GM12801 (cell line): ENCODE results near the gene UBE2H.

Experiments used
- CTCF ChIP-seq: IDR thresholded peaks from one replicate; pipeline ENCODE4 v1.5.1; 2011; ENCODE audit warnings: control low read depth; ENCODE audit not compliant: insufficient read length; ENCODE audit errors: extremely low read depth

The UBE2H gene

DNA sequence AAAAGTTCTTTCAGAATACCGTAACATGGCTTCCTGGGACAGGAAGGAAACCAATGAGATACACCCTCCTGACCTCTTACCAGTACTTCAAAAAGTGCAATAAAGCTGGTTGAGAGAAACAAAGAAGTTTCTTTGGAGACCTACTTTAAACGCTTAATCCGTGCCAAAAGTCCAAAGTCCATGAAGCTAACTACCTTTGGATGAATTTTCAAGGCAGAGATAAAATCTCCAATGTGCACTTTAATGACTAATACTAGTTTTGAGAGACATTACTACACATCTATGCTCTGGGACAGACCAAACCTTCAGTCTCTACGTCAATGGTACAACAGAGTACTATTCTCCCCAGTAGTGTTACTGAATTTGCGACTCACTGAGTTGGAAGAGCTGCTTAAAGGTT is 46.1 kb downstream of the UBE2H start:
- no peak for TF ChIP-seq CTCF

- TF ChIP-seq CTCF: no peak
These were observed 48.8 kb downstream of the UBE2H start for GRCh38 chr7:129903935-129904334.

DNA sequence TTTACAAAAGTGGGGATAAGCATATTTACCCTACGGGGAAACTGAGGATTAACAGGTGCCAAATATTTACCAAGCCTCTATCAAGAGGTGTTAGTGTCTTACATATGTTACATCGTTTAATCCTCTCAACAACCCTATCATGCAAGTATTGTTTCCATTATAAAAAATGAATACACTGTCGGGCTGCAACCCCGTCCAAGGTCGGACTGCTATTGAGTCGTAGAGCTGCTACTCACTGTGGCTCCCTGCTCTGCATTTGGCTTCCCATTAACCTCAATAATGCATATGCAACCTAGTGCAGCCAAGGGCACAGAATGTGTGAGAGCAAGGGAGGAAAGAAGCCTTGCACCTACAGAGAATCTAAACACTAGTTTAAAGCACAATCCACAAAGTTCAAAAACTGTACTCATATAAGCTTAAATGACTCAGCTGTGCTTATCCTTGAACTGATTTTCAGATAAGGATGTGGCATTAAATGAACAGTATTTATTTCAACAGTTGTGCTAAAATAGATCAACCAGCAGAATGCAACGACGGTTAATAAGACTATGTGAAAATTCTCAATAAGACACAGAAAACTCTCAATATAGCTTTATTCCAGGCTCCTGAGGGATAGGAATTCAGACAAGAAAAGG is 49.9 kb downstream of the UBE2H start:
- TF ChIP-seq CTCF: no peak

DNA sequence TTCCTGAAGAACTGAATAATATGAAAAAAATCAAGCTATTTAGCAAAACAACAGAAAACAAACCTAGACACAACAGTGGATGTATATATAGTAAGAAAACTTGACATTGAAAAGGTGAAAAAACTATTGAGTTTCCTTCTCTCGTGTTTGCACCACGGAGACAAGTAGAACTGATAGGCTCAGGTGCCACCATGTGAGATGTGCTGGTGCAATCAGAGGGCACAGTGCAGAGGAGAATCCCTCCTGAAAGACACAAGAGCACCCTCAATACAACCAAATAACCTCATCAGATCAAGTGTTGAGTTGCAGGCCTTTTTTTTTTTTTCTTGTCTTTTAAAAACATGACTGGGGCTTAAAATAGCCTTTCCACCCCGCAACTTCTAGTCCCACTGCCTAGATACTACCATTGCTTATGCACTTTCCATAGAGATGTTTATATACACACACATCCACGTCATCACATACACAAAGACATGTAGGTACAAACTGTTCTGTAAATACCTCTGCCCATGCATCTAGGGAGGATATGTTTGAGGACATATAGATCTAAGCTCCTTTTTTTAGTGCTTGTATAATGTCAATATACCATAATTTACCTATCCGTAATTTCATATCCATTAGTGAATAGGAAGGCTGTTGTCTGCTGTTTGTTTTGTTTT is 54.1 kb downstream of the UBE2H start:
- no peak for TF ChIP-seq CTCF

GRCh38 chr7:129898007-129898406 is 54.8 kb downstream of the UBE2H start:
- no peak for TF ChIP-seq CTCF

DNA sequence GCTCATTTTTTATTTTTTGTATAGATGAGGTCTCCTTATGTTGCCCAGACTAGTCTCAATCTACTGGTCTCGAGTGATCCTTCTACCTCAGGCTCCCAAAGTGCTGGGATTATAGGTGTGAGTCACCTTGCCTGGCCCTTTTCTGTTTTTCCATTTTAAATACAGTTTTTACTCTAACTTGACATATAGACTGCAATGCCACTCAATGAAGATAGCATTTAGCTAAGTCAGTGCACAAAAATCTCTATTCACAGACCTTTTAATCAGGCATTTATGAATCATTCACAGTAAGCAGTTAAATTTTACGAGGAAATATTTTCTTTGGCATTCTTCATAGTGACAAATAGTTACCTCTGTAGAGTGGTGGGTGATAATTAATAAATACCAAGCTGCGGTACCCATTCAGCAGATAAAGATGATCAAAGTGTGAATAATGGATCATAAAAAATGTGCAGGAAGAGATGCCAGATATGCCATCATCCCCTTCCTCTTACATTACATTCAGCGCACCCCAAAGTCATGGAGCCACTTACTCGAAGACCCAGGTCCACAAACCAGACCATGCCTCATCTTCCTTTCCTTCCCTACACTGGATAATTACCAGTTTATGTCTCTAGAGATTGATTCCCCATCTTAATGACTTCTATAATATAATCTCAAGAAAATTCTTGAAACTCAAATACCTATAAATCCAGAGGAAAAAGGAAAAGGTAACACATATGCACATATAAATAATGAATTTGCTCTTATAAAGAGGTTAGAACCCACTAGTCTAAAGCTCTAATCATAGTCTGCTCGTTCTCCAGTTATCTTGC is 56.0 kb downstream of the UBE2H start:
- no peak for TF ChIP-seq CTCF

- TF ChIP-seq CTCF: no peak
These were observed 62.7 kb downstream of the UBE2H start for GRCh38 chr7:129890090-129890489.
